ENCODE measurements around the gene EXD3.

EXD3 gene

DNA sequence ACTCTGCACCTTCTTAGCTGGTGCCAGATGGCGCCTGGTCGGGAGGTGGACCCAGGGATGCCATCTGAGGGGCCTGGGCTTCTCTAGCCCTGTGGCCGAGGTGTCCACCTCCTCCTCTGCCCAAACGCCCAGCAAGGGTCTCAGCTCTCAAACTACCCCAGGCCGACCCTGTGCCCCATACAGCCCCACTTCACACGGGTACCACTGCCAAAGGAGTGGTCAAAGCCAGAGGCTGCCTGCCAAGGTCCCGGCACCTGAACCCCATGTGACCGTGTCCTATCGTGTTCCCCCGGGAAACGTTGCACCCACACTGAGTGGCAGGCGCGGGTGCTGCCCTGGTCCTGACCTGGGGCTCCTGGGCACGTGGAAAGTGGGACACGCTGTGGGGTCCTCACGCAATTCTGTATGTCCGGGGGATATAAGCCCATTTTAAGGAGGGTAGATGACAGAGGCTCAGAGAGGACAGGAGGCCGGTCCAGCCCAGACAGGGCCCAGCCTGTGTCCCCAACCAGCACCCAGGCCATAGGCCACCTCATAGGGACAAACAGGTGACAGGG lies 16.3 kb upstream of the EXD3 start:
- H3K4me3 ChIP-seq (ENCODE audit: low read depth, low read length) = no peak overlapping the region
- no peak for DNase-seq
- H3K36me3 ChIP-seq = no peaks in the 10 kb centered on the region
- TF ChIP-seq, protein P1, sequence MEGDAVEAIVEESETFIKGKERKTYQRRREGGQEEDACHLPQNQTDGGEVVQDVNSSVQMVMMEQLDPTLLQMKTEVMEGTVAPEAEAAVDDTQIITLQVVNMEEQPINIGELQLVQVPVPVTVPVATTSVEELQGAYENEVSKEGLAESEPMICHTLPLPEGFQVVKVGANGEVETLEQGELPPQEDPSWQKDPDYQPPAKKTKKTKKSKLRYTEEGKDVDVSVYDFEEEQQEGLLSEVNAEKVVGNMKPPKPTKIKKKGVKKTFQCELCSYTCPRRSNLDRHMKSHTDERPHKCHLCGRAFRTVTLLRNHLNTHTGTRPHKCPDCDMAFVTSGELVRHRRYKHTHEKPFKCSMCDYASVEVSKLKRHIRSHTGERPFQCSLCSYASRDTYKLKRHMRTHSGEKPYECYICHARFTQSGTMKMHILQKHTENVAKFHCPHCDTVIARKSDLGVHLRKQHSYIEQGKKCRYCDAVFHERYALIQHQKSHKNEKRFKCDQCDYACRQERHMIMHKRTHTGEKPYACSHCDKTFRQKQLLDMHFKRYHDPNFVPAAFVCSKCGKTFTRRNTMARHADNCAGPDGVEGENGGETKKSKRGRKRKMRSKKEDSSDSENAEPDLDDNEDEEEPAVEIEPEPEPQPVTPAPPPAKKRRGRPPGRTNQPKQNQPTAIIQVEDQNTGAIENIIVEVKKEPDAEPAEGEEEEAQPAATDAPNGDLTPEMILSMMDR (IDR thresholded peaks at IDR 0.05; ENCODE audit: low read depth, low read length) = no peak
- no peaks in the 10 kb centered on the region for H3K27me3 ChIP-seq
- H3K4me1 ChIP-seq = peaks cover 9% of the 10 kb centered on the region
- no peaks in the 10 kb centered on the region for H3K9me3 ChIP-seq

DNA sequence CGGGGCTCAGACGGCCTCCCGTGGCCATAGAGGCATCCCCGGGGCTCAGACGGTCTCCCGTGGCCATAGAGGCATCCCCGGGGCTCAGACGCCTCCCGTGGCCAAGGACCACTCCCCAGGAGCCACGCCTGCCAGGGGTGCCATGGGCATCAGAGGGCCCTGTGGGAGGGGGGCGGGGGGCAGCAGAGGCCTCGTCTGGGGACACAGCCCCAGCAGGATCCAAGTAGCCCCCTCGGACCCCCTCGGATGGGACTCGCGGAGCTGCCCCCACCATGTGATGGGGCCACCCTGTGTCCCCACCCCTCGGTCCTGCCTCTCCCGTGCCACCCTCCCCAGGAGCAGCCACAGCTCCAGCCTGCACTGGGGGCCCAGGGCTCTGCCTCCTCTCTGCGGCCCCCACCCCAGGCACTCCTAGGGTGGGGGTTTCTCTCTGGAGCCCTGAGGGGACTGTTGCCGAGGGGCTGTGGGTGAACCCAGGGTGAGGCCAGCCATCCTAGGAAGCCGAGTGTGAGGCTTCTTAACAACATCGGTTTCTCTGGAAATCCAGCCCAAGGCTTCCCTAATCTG lies 15.7 kb upstream of the EXD3 start:
- Histone ChIP-seq H3K4me3 (ENCODE audit: low read depth, low read length) (no peak overlapping the region), H3K4me1 (peaks cover 9% of the 10 kb centered on the region), H3K36me3 (no peaks in the 10 kb centered on the region), H3K9me3 (no peaks in the 10 kb centered on the region), H3K27me3 (no peaks in the 10 kb centered on the region)
- TF ChIP-seq, protein P1 (IDR thresholded peaks at IDR 0.05; ENCODE audit: low read depth, low read length) = no peak
- DNase-seq = peak; percentile 4

DNA sequence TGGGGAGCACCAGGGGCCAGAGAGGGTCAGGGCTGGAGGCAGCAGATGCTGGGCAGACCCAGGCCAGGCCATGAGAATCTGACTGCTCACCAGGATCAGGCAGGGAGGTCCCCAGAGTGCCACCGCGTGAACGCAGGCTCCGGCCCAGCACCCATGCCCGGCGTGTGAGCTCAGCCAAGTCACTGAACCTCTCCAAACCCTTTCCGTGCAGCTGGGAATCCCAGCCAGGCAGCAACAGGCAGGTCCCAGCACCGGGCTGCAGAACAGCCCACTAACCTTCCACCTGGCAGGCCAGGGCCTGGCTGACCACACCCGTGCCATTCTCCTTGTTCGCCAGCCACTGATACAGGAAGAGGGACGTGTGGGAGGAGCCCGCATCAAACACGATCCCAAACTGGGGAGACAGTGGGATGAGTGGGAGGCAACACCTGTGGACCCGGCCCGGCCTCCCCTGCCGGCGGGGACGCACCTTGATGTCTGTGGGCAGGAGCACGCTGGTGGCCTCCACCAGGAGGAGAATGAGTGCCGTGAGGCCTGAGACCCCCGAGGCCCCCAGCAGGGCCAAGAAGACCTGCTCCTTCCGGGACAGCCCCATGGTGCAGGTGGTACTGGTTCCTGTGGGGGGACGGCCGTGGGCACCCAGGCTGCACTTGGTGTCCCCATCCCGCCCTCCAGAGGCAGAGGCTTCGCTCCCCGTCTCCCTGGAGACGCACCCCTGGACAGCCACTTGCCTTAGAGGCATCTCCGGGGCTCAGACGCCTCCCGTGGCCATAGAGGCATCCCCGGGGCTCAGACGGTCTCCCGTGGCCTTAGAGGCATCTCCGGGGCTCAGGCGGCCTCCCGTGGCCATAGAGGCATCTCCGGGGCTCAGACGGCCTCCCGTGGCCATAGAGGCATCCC lies 15.0 kb upstream of the EXD3 start:
- Histone ChIP-seq H3K4me3 (ENCODE audit: low read depth, low read length) (no peak overlapping the region), H3K27me3 (no peaks in the 10 kb centered on the region), H3K9me3 (no peaks in the 10 kb centered on the region), H3K36me3 (no peaks in the 10 kb centered on the region), H3K4me1 (peaks cover 9% of the 10 kb centered on the region)
- peak; percentile 10 for DNase-seq
- TF ChIP-seq, protein P1 (IDR thresholded peaks at IDR 0.05; ENCODE audit: low read depth, low read length) = no peak

GRCh38 chr9:137436761-137437600 lies 14.0 kb upstream of the EXD3 start:
- Histone ChIP-seq H3K27me3 (no peaks in the 10 kb centered on the region), H3K4me1 (peaks cover 9% of the 10 kb centered on the region), H3K36me3 (no peaks in the 10 kb centered on the region), H3K4me3 (ENCODE audit: low read depth, low read length) (no peak overlapping the region), H3K9me3 (no peaks in the 10 kb centered on the region)
- TF ChIP-seq, protein P1 (IDR thresholded peaks at IDR 0.05; ENCODE audit: low read depth, low read length) = no peak
- peak; percentile 10 for DNase-seq

- Histone ChIP-seq H3K27me3 (no peaks in the 10 kb centered on the region), H3K36me3 (no peaks in the 10 kb centered on the region), H3K9me3 (no peaks in the 10 kb centered on the region), H3K4me1 (peaks cover 9% of the 10 kb centered on the region), H3K4me3 (ENCODE audit: low read depth, low read length) (no peak overlapping the region)
- peak; percentile 89 for DNase-seq
- TF ChIP-seq, protein P1 (IDR thresholded peaks at IDR 0.05; ENCODE audit: low read depth, low read length) = no peak
Observed at GRCh38 chr9:137435980-137436760, 13.2 kb upstream of the EXD3 start.
